Transverse colon (tissue), 4 donors: ENCODE measurements around the gene SYCE1. TPM values are rescaled to one million over a fixed set of nuclear protein-coding genes. Genes with fewer than 3 reads are reported as not detected.
A peak's percentile ranks its signal among the peaks of the same experiment; 100 is the strongest.
"Not testable (repeated sequence)": the region's sequence is repeated elsewhere in the genome, so short reads cannot be mapped to it uniquely, and the experiment has no call there.

Experiments used
- DNase-seq: peaks from one replicate; pipeline ENCODE4 v3.0.0-alpha.2; 2019
- H3K27ac ChIP-seq, 4 donors: fragments of 200-600 bp; sonication (generic); 2 replicates each; pipeline ENCODE4 v1.5.1; 2016 to 2018; ENCODE audit warnings: inconsistent platforms in 4 of 4
- H3K27me3 ChIP-seq: fragments of 200-600 bp; sonication (generic); 2 replicates; pipeline ENCODE4 v1.5.1; 2017; ENCODE audit warnings: inconsistent platforms
- H3K36me3 ChIP-seq, 4 donors: fragments of 200-600 bp; sonication (generic); 2 replicates each; pipeline ENCODE4 v1.5.1; 2017 to 2019; ENCODE audit warnings: inconsistent platforms in 4 of 4
- H3K4me1 ChIP-seq, 4 donors: fragments of 200-600 bp; sonication (generic); 2 replicates each; pipeline ENCODE4 v1.5.1; 2017 to 2020; ENCODE audit warnings: inconsistent platforms in 4 of 4
- H3K4me3 ChIP-seq, 4 donors: fragments of 200-600 bp; sonication (generic); 1 replicate in 1 of 4; 2 replicates in 3 of 4; pipeline versions ENCODE4 v1.5.1 to v1.6.1; 2017 to 2019; ENCODE audit warnings: inconsistent platforms in 4 of 4
- H3K9me3 ChIP-seq, 2 donors: fragments of 200-600 bp; sonication (generic); 2 replicates each; pipeline ENCODE4 v1.5.1; 2017 to 2019; ENCODE audit warnings: inconsistent platforms in 2 of 2
- EP300 ChIP-seq: sonication (generic); formaldehyde crosslinking; IDR thresholded peaks from one replicate; pipeline ENCODE4 v1.6.1; 2017; ENCODE audit warnings: antibody characterized with exemption, low read depth
- POLR2A ChIP-seq: fragments of 450-650 bp; IDR thresholded peaks from one replicate; pipeline ENCODE4 v1.6.1; 2016; ENCODE audit warnings: antibody characterized with exemption, mild to moderate bottlenecking, moderate library complexity
- POLR2AphosphoS5 ChIP-seq, 3 donors: sonication (generic); formaldehyde crosslinking; IDR thresholded peaks; one replicate each; pipeline ENCODE4 v1.6.1; 2016; ENCODE audit warnings: antibody characterized with exemption in 3 of 3
- WGBS, 2 donors: methylation state at CpG; one replicate each; pipeline ENCODE4 v1.1.5; 2018; ENCODE audit warnings: low coverage in 1 of 2; 5-methylcytosine and 5-hydroxymethylcytosine counted together
- in situ Hi-C, 4 donors: fragments of 200-750 bp; cut with MboI; loops; one replicate each; pipeline versions ENCODE4 v1.15.0 to v1.15.1; 2017; ENCODE audit warnings: low sequenced_read_pairs in 3 of 4, low pct_ligation_motif_present in 1 of 4, low pct_unique_long_range_greater_than_20kb in 1 of 4
- intact Hi-C: fragments of 100-400 bp; cut with DNase I; formaldehyde crosslinking; loops from one replicate; pipeline ENCODE4 v1.15.1; 2023; ENCODE audit warnings: low total_unique reads
- total RNA-seq, 4 donors: library from RNA; depleted of rRNA; stranded (reverse); fragments of >200 nt; gene quantifications; one replicate each; pipeline ENCODE4 v1.1.0, GENCODE V29; 2016
- TF ChIP-seq, protein P1 (sequence below), 5 experiments: fragments of 200-600 bp in 3 of 5; fragments of 450-650 bp in 2 of 5; sonication (generic) in 3 of 5; IDR thresholded peaks; 1 replicate in 2 of 5; 2 replicates in 3 of 5; pipeline ENCODE4 v1.5.1; 2016 to 2017; ENCODE audit warnings: antibody characterized with exemption in 5 of 5, inconsistent platforms in 3 of 5, mild to moderate bottlenecking in 2 of 5, moderate library complexity in 1 of 5

SYCE1 gene
- total RNA-seq, 4 donors from 2014 or later, result 2.3 TPM; not detected in 3

DNA sequence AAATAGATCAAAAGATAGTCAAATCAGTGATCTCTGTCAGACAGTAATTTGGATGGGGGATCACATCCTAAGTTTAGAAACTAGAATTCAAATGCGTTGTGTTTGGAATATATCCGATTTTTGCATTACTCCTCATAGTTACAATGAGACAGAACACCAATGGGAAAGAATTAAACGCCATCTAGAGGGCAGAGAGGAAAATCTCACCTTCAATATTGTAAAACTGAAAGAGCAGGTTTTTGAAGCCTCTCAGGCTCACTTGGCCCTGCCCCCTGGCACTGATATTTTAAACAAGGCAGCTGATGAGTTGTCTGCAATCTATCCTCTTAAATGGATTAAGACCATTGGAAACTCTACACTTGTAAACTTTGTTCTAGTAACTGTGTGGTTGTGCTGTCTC lies 43.5 kb upstream of the SYCE1 start:
- 11 to 52% methylated on average over 3 of the region's 3 CpGs for WGBS, 2 donors
- Histone ChIP-seq H3K9me3 (no peaks in the 10 kb centered on the region), H3K4me1 (peaks cover 0 to 3% (median 0%) of the 10 kb centered on the region in 4 donors), H3K4me3 (no peak overlapping the region), H3K36me3 (no peaks in the 10 kb centered on the region), H3K27me3 (peaks cover 18% of the 10 kb centered on the region), H3K27ac (no peak overlapping the region)
- no peak for TF ChIP-seq EP300
- TF ChIP-seq POLR2A, result no peak
- TF ChIP-seq, protein P1, sequence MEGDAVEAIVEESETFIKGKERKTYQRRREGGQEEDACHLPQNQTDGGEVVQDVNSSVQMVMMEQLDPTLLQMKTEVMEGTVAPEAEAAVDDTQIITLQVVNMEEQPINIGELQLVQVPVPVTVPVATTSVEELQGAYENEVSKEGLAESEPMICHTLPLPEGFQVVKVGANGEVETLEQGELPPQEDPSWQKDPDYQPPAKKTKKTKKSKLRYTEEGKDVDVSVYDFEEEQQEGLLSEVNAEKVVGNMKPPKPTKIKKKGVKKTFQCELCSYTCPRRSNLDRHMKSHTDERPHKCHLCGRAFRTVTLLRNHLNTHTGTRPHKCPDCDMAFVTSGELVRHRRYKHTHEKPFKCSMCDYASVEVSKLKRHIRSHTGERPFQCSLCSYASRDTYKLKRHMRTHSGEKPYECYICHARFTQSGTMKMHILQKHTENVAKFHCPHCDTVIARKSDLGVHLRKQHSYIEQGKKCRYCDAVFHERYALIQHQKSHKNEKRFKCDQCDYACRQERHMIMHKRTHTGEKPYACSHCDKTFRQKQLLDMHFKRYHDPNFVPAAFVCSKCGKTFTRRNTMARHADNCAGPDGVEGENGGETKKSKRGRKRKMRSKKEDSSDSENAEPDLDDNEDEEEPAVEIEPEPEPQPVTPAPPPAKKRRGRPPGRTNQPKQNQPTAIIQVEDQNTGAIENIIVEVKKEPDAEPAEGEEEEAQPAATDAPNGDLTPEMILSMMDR (IDR thresholded peaks at IDR 0.05), result peak; percentile 24 to 46 (median 26)
- TF ChIP-seq POLR2AphosphoS5 (IDR thresholded peaks at IDR 0.05), result no peak
- DNase-seq, result no peak
- in situ Hi-C loops (no loop called here), intact Hi-C loops (no loop called here)

DNA sequence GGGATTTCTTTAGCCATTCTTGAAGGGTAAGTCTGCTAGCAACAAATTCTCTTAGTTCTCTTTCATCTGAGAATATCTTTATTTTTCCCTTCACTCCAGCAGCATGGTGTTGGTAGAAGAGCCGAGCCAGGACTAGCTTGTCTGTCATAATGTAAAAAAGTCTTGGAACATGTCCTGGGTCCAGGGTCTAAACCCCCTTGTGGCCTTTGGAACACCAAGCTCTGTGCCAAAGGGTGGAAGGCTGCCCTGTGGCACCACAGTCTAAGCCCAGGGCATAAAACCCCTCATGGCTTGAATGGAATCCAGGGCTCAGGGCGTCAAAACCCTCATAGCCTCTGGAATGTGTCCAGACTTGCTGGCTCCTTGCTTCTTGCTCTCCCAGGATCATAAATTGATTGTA lies 38.1 kb upstream of the SYCE1 start:
- in situ Hi-C loops, H3K27ac ChIP-seq, H3K36me3 ChIP-seq: not testable (repeated sequence)

DNA sequence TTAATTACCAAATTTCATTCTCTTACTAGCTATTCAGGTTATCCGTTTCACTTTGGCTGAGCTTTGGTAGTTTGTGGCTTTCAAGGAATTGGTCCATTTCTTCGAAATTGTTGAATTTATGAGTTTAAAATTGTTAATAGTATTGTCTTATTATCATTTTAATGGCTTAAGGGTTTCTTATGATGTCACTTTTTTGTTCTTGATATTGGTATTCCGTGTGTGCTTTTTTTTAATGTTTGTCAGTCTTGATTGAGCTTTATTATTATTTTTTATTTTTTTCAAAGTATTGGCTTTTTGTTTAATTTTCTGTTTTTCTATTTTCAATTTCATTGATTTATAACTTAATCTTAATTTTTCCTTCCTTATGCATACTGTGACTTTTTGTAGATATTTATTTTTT lies 35.3 kb upstream of the SYCE1 start:
- TF ChIP-seq POLR2AphosphoS5 (IDR thresholded peaks at IDR 0.05), result no peak
- no peak for TF ChIP-seq EP300
- TF ChIP-seq, protein P1 (IDR thresholded peaks at IDR 0.05), result no peak
- no peak for TF ChIP-seq POLR2A
- 57 to 63% methylated on average over 2 to 3 of the region's 3 CpGs for WGBS, 2 donors
- peaks cover 73% of the 10 kb centered on the region for H3K27me3 ChIP-seq

More for the DNA sequence above, 38.1 kb upstream of the SYCE1 start:
- H3K9me3 ChIP-seq, H3K4me1 ChIP-seq, H3K4me3 ChIP-seq, intact Hi-C loops, DNase-seq: not testable (repeated sequence)
- WGBS, 2 donors, result 60 to 75% methylated on average over 1 to 2 of the region's 2 CpGs
- H3K27me3 ChIP-seq, result peaks cover 51% of the 10 kb centered on the region

DNA sequence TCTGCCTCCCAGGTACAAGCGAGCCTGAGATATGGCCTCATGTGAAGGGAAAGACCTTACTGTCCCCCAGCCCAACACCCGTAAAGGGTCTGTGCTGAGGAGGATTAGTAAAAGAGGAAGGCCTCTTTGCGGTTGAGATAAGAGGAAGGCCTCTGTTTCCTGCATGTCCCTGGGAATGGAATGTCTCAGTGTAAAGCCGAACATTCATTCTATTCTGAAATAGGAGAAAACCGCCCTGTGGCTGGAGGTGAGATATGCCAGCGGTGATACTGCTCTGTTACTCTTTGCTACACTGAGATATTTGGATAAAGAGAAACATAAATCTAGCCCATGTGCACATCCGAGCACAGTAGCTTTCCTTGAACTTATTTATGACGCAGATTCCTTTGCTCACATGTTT lies 34.5 kb upstream of the SYCE1 start:
- H3K4me3 ChIP-seq, H3K36me3 ChIP-seq, DNase-seq, H3K9me3 ChIP-seq, in situ Hi-C loops, intact Hi-C loops, H3K27ac ChIP-seq, H3K4me1 ChIP-seq: not testable (repeated sequence)
- 74 to 91% methylated on average over 3 to 8 of the region's 8 CpGs for WGBS, 2 donors
- H3K27me3 ChIP-seq, result peaks cover 77% of the 10 kb centered on the region

More for the DNA sequence above, 35.3 kb upstream of the SYCE1 start:
- no peaks in the 10 kb centered on the region for H3K36me3 ChIP-seq
- H3K4me3 ChIP-seq, result no peak overlapping the region
- no peaks in the 10 kb centered on the region for H3K9me3 ChIP-seq
- in situ Hi-C loops (no loop called here), intact Hi-C loops (no loop called here)
- no peak overlapping the region for H3K27ac ChIP-seq
- no peaks in the 10 kb centered on the region for H3K4me1 ChIP-seq
- no peak for DNase-seq

DNA sequence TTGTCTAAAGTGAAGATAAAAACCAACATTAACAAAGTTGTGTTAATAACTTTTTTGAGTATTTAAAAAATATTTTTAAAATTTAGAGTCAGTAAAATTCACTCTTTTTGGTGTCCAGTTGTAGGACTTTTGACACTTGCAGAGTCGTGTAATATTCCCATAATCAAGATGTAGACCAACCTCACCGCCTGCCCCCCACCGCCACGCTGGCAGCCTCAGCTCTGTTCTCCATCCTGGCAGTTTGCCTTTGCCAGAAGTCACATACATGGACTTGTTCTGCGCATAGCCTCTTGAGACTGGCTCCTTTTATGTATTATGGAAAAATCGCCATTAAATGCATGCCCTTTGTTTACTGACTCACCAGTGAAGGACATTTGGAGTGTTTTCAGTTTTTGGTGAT lies 27.3 kb upstream of the SYCE1 start:
- no peaks in the 10 kb centered on the region for H3K9me3 ChIP-seq
- in situ Hi-C loops, result no loop called here
- DNase-seq, result no peak
- H3K36me3 ChIP-seq, result no peaks in the 10 kb centered on the region
- intact Hi-C loops, result no loop called here
- TF ChIP-seq, protein P1 (IDR thresholded peaks at IDR 0.05), result no peak
- TF ChIP-seq POLR2AphosphoS5 (IDR thresholded peaks at IDR 0.05) (no peak), POLR2A (no peak), EP300 (no peak)
- peaks cover 48% of the 10 kb centered on the region for H3K27me3 ChIP-seq
- no peak overlapping the region for H3K4me3 ChIP-seq
- 71 to 74% methylated on average over 6 of the region's 6 CpGs for WGBS, 2 donors
- H3K4me1 ChIP-seq, result no peaks in the 10 kb centered on the region
- H3K27ac ChIP-seq, result no peak overlapping the region
